ENCODE results near the gene KIF25. TPM values are rescaled to one million over a fixed set of nuclear protein-coding genes. Genes with fewer than 3 reads are reported as not detected.

Gene KIF25
- total RNA-seq, 1 experiment from 2014 or later: 0.39 TPM

DNA sequence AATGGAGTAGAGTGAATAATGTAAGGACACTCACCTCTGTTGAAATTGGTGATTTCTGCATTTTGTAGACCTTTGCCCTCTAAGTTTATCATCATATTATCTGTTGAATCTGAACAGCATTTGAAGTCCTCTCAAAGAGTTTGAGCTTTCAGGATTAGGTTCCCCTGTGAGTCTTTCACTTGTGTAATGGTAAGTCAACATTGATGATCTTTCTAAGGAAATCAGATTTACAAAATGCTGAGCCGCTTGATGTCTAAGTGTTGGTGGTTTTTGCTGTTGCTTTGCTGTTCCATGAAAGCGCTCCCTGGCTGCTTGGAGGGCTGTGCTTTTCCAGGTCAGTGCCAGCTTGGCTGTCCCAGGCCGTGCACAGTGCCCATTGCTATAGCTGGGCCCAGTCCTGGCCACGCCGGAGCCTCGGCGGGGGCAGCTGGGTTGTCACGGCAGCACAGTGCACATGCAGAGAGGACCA is 33.8 kb upstream of the KIF25 start:
- H3K36me3 ChIP-seq (ENCODE audit: insufficient read depth, low read length, poor library complexity, severe bottlenecking): peaks cover 16% of the 10 kb centered on the region
- intact Hi-C loops (cut with micrococcal nuclease; ENCODE audit: unreplicated experiment): no loop called here
- POLR2A ChIA-PET (ENCODE audit: low non-redundant PET): no interaction called here

DNA sequence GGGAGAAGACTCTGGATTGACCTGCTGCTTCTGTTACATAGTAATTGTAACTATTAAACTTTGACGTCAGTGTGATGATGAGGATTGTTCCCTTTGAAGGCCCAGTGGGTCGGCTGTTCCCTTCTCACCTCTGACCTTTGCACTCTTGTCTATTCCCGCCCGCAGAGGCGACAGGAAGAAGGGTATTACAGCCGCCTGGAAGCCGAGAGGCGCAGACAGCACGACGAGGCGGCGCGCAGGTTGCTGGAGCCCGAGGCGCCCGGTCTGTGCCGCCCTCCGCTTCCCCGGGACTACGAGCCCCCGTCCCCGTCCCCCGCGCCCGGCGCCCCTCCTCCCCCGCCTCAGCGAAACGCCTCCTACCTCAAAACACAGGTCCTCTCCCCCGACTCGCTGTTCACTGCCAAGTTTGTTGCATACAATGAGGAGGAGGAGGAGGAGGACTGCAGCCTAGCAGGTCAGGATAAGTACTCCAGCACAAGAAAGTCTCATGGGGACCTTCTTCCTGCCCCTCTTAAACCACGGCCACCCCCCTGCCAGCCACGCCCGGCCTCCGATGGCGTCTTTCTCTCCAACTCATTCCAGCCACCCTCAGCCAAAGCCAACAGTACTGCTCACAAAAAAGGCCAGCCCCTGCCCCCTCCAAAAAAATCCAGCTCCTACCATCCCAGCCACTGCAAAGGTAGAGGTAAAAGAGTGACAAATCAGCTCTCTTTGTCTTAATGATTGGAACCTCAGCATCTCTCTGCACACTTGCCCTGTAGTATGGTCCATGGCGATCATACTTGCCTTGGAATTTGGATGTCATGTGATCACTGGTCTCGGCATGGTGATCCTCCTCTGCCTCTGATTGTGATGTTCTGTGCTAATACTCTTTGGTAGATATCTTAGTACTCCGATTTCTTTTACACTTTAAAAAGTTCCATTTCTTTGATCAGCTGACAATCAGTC is 31.6 kb upstream of the KIF25 start:
- intact Hi-C loops (cut with micrococcal nuclease; ENCODE audit: unreplicated experiment): no loop called here
- no TSS peak for BruUV-seq (replicated peaks)
- Histone ChIP-seq H3K4me3 (ENCODE audit: low read depth, low read length, poor library complexity, severe bottlenecking) (no peak overlapping the region), H3K9me3 (ENCODE audit: low read depth, low read length, poor library complexity, severe bottlenecking) (no peaks in the 10 kb centered on the region), H3K27ac (ENCODE audit: low read depth, low read length, poor library complexity, severe bottlenecking) (no peak overlapping the region), H3K36me3 (ENCODE audit: insufficient read depth, low read length, poor library complexity, severe bottlenecking) (peaks cover 29% of the 10 kb centered on the region), H3K27me3 (replicated peaks; ENCODE audit: insufficient read depth, low read depth, low read length, poor library complexity) (no peaks in the 10 kb centered on the region), H3K4me1 (ENCODE audit: insufficient read depth, low read length, poor library complexity, severe bottlenecking) (no peaks in the 10 kb centered on the region)
- CTCF ChIA-PET: no interaction called here
- DNase-seq (ENCODE audit: low spot score): no peak
- no peak for TF ChIP-seq EZH2 (IDR thresholded peaks at IDR 0.05; ENCODE audit: borderline replicate concordance, low read depth, low read length, poor library complexity, severe bottlenecking)
- TF ChIP-seq, protein P1, sequence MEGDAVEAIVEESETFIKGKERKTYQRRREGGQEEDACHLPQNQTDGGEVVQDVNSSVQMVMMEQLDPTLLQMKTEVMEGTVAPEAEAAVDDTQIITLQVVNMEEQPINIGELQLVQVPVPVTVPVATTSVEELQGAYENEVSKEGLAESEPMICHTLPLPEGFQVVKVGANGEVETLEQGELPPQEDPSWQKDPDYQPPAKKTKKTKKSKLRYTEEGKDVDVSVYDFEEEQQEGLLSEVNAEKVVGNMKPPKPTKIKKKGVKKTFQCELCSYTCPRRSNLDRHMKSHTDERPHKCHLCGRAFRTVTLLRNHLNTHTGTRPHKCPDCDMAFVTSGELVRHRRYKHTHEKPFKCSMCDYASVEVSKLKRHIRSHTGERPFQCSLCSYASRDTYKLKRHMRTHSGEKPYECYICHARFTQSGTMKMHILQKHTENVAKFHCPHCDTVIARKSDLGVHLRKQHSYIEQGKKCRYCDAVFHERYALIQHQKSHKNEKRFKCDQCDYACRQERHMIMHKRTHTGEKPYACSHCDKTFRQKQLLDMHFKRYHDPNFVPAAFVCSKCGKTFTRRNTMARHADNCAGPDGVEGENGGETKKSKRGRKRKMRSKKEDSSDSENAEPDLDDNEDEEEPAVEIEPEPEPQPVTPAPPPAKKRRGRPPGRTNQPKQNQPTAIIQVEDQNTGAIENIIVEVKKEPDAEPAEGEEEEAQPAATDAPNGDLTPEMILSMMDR (conservative IDR thresholded peaks at IDR 0.05; ENCODE audit: low read depth, low read length): no peak
- POLR2A ChIA-PET (ENCODE audit: low non-redundant PET): no interaction called here

More for the DNA sequence above, 33.8 kb upstream of the KIF25 start:
- Histone ChIP-seq H3K27me3 (replicated peaks; ENCODE audit: insufficient read depth, low read depth, low read length, poor library complexity) (no peaks in the 10 kb centered on the region), H3K4me1 (ENCODE audit: insufficient read depth, low read length, poor library complexity, severe bottlenecking) (peaks cover 5% of the 10 kb centered on the region), H3K4me3 (ENCODE audit: low read depth, low read length, poor library complexity, severe bottlenecking) (no peak overlapping the region), H3K27ac (ENCODE audit: low read depth, low read length, poor library complexity, severe bottlenecking) (no peak overlapping the region), H3K9me3 (ENCODE audit: low read depth, low read length, poor library complexity, severe bottlenecking) (no peaks in the 10 kb centered on the region)
- TF ChIP-seq EZH2 (IDR thresholded peaks at IDR 0.05; ENCODE audit: borderline replicate concordance, low read depth, low read length, poor library complexity, severe bottlenecking): no peak
- TF ChIP-seq, protein P1 (conservative IDR thresholded peaks at IDR 0.05; ENCODE audit: low read depth, low read length): no peak
- BruUV-seq (replicated peaks): no TSS peak
- CTCF ChIA-PET: no interaction called here
- DNase-seq (ENCODE audit: low spot score): no peak

DNA sequence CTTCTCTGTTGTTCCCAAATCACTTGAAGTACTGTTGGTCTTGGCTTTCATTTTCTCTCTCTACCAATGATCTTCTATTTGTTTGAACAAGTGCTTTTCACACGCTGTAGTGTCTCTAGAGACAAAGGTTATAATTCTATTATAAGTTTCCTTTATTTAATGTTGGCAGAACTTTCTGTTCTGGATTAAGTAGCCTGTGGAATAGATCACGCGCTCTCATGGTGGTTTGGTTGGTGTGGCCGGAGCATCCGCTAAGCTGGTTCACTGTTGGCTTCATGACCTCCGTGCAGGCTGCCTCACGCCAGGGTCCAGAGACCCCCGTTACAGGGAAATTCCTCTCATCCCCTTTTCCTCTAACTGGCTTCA is 30.9 kb upstream of the KIF25 start:
- H3K4me3 ChIP-seq (ENCODE audit: low read depth, low read length, poor library complexity, severe bottlenecking): no peak overlapping the region
- H3K9me3 ChIP-seq (ENCODE audit: low read depth, low read length, poor library complexity, severe bottlenecking): no peaks in the 10 kb centered on the region
- no peak for TF ChIP-seq EZH2 (IDR thresholded peaks at IDR 0.05; ENCODE audit: borderline replicate concordance, low read depth, low read length, poor library complexity, severe bottlenecking)
- TF ChIP-seq, protein P1 (conservative IDR thresholded peaks at IDR 0.05; ENCODE audit: low read depth, low read length): no peak
- peaks cover 29% of the 10 kb centered on the region for H3K36me3 ChIP-seq (ENCODE audit: insufficient read depth, low read length, poor library complexity, severe bottlenecking)
- intact Hi-C loops (cut with micrococcal nuclease; ENCODE audit: unreplicated experiment): no loop called here
- DNase-seq (ENCODE audit: low spot score): no peak
- CTCF ChIA-PET: no interaction called here
- no peaks in the 10 kb centered on the region for H3K27me3 ChIP-seq (replicated peaks; ENCODE audit: insufficient read depth, low read depth, low read length, poor library complexity)
- no TSS peak for BruUV-seq (replicated peaks)
- H3K27ac ChIP-seq (ENCODE audit: low read depth, low read length, poor library complexity, severe bottlenecking): no peak overlapping the region
- no peaks in the 10 kb centered on the region for H3K4me1 ChIP-seq (ENCODE audit: insufficient read depth, low read length, poor library complexity, severe bottlenecking)
- POLR2A ChIA-PET (ENCODE audit: low non-redundant PET): no interaction called here
